ENCODE results near the gene CLMP. TPM values are rescaled to one million over a fixed set of nuclear protein-coding genes. Genes with fewer than 3 reads are reported as not detected.

Gene CLMP
- total RNA-seq, 4 donors from 2014 or later = 23.6 to 49.4 (median 38.0) TPM

DNA sequence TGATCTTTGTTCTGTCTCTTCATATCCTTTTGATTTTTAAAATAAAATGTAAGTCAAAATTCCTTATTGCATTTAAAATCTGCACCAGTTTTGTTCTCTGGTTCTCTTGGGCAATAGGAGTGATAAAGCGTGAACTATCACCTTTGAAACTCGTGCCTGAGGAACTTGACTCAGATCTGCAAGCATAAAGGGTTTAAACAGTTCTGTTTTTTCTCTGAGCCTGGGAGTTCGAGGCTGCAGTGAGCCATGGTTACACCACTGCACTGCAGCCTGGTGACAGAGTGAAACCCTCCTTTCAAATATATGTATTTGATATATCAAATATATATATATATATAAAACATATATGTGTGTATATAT is 38.9 kb upstream of the CLMP start:
- 68 to 70% methylated on average over 3 of the region's 3 CpGs for WGBS, 2 donors (ENCODE audit: low coverage in 1 of 2)
- H3K36me3 ChIP-seq = no peaks in the 10 kb centered on the region
- H3K4me3 ChIP-seq = no peak overlapping the region
- H3K27me3 ChIP-seq = no peaks in the 10 kb centered on the region
- no peaks in the 10 kb centered on the region for H3K9me3 ChIP-seq
- TF ChIP-seq EP300 (IDR thresholded peaks at IDR 0.05; ENCODE audit: low read depth) = no peak
- DNase-seq = no peak
- in situ Hi-C loops (cut with MboI; ENCODE audit: low pct_ligation_motif_present in 1 of 4, low pct_unique_long_range_greater_than_20kb in 1 of 4, low sequenced_read_pairs in 3 of 4) = no loop called here
- H3K27ac ChIP-seq = peak overlapping the region in 3 of 4 donors; percentile 22 to 68 (median 40)
- H3K4me1 ChIP-seq = peaks cover 0 to 13% (median 8%) of the 10 kb centered on the region in 4 donors
- intact Hi-C loops (cut with DNase I; ENCODE audit: low total_unique reads) = no loop called here

DNA sequence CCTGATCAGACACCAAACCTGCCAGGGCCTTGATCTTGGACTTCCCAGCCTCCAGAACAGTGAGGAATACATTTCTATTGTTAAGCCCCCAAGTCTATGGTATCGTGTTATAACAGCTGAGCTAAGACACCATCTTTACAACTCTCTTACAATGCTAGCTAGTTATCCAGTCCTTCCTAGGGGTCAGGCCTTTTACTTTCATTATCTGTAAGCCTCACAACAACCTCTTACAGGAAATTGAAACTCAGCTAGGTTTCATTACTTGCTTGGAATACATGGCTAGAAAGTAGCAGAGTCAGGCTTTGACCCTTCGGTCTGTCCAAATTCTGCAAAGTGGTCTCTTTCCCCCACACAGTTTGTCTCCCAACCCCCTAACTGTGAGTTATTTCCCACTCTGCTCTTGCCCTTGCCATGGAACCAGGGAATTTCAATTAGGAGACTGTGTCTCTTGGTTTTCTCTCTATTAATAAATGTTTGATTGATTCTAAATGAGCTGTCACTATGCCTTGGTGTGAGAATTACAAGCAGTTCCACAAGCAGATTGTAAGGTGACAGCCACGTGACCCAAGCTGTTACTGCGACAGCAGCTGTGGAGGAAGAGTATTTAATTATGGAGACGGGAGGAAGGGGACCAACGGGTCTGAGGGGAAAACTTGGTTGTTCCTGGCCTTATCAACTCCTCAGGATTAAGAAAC is 38.4 kb upstream of the CLMP start:
- H3K4me3 ChIP-seq = no peak overlapping the region
- H3K36me3 ChIP-seq = no peaks in the 10 kb centered on the region
- intact Hi-C loops (cut with DNase I; ENCODE audit: low total_unique reads) (no loop called here), in situ Hi-C loops (cut with MboI; ENCODE audit: low pct_ligation_motif_present in 1 of 4, low pct_unique_long_range_greater_than_20kb in 1 of 4, low sequenced_read_pairs in 3 of 4) (no loop called here)
- 70 to 96% methylated on average over 5 to 6 of the region's 6 CpGs for WGBS, 2 donors (ENCODE audit: low coverage in 1 of 2)
- peak overlapping the region in 3 of 4 donors; percentile 22 to 68 (median 40) for H3K27ac ChIP-seq
- no peak for TF ChIP-seq POLR2AphosphoS5 (IDR thresholded peaks at IDR 0.05)
- no peak for TF ChIP-seq EP300 (IDR thresholded peaks at IDR 0.05; ENCODE audit: low read depth)
- TF ChIP-seq POLR2A (IDR thresholded peaks at IDR 0.05) = no peak
- TF ChIP-seq CTCF (IDR thresholded peaks at IDR 0.05) = no peak
- DNase-seq = no peak
- H3K4me1 ChIP-seq = peaks cover 0 to 13% (median 8%) of the 10 kb centered on the region in 4 donors
- no peaks in the 10 kb centered on the region for H3K9me3 ChIP-seq
- H3K27me3 ChIP-seq = no peaks in the 10 kb centered on the region

DNA sequence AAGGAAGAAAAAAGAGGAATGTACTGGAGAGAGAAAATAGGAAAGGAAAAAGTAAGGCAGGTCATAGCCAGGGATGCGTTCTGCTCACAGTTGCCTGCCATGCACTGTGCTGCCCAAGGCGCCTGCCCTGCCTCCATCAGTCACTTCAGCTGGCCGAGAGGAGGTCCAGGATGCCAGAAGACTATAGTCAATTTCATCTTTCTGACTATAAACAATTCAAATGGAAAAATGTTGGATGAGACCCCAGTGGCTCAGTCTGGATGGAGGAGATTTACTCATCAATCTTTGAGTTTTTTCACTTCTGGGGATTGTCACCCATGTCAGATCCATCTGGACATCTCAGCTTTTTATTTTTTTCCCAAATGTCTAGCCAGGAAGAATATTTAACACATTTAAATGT is 36.7 kb upstream of the CLMP start:
- Histone ChIP-seq H3K9me3 (no peaks in the 10 kb centered on the region), H3K27me3 (no peaks in the 10 kb centered on the region), H3K4me1 (peaks cover 0 to 13% (median 8%) of the 10 kb centered on the region in 4 donors), H3K36me3 (no peaks in the 10 kb centered on the region), H3K27ac (peak overlapping the region; percentile 35 to 68 (median 58)), H3K4me3 (no peak overlapping the region)
- in situ Hi-C loops (cut with MboI; ENCODE audit: low pct_ligation_motif_present in 1 of 4, low pct_unique_long_range_greater_than_20kb in 1 of 4, low sequenced_read_pairs in 3 of 4) (no loop called here), intact Hi-C loops (cut with DNase I; ENCODE audit: low total_unique reads) (no loop called here)
- no peak for DNase-seq
- TF ChIP-seq POLR2AphosphoS5 (IDR thresholded peaks at IDR 0.05) (peak in 1 of 3 donors; percentile 29), CTCF (IDR thresholded peaks at IDR 0.05) (no peak), POLR2A (IDR thresholded peaks at IDR 0.05) (no peak), EP300 (IDR thresholded peaks at IDR 0.05; ENCODE audit: low read depth) (no peak)
- 40 to 50% methylated on average over 3 of the region's 3 CpGs for WGBS, 2 donors (ENCODE audit: low coverage in 1 of 2)

GRCh38 chr11:123231256-123231655 is 36.2 kb upstream of the CLMP start:
- intact Hi-C loops (cut with DNase I; ENCODE audit: low total_unique reads) (no loop called here), in situ Hi-C loops (cut with MboI; ENCODE audit: low pct_ligation_motif_present in 1 of 4, low pct_unique_long_range_greater_than_20kb in 1 of 4, low sequenced_read_pairs in 3 of 4) (no loop called here)
- no peak for TF ChIP-seq POLR2A (IDR thresholded peaks at IDR 0.05)
- peak in 1 of 3 donors; percentile 18 for TF ChIP-seq POLR2AphosphoS5 (IDR thresholded peaks at IDR 0.05)
- no peak for DNase-seq
- no peak overlapping the region for H3K4me3 ChIP-seq
- 38 to 58% methylated on average over 5 to 6 of the region's 6 CpGs for WGBS, 2 donors (ENCODE audit: low coverage in 1 of 2)
- H3K36me3 ChIP-seq = no peaks in the 10 kb centered on the region
- H3K27me3 ChIP-seq = no peaks in the 10 kb centered on the region
- peaks cover 0 to 13% (median 8%) of the 10 kb centered on the region in 4 donors for H3K4me1 ChIP-seq
- H3K9me3 ChIP-seq = no peaks in the 10 kb centered on the region
- peak overlapping the region; percentile 35 to 68 (median 58) for H3K27ac ChIP-seq

GRCh38 chr11:123230346-123230745 is 35.3 kb upstream of the CLMP start:
- peaks cover 0 to 13% (median 8%) of the 10 kb centered on the region in 4 donors for H3K4me1 ChIP-seq
- H3K36me3 ChIP-seq = no peaks in the 10 kb centered on the region
- peak overlapping the region in 1 of 4 donors; percentile 68 for H3K27ac ChIP-seq
- WGBS, 2 donors (ENCODE audit: low coverage in 1 of 2) = 91% methylated on average over 3 of the region's 3 CpGs; no CpG with 5 or more reads in 1 of the 2 donors
- H3K4me3 ChIP-seq = no peak overlapping the region
- intact Hi-C loops (cut with DNase I; ENCODE audit: low total_unique reads) (no loop called here), in situ Hi-C loops (cut with MboI; ENCODE audit: low pct_ligation_motif_present in 1 of 4, low pct_unique_long_range_greater_than_20kb in 1 of 4, low sequenced_read_pairs in 3 of 4) (no loop called here)
- DNase-seq = no peak
- no peaks in the 10 kb centered on the region for H3K27me3 ChIP-seq
- no peaks in the 10 kb centered on the region for H3K9me3 ChIP-seq
- TF ChIP-seq POLR2AphosphoS5 (IDR thresholded peaks at IDR 0.05) (no peak), CTCF (IDR thresholded peaks at IDR 0.05) (no peak), EP300 (IDR thresholded peaks at IDR 0.05; ENCODE audit: low read depth) (no peak), POLR2A (IDR thresholded peaks at IDR 0.05) (no peak)

Data from transverse colon (tissue), 4 donors.